ENCODE results near the gene SUGCT.

The SUGCT gene

DNA sequence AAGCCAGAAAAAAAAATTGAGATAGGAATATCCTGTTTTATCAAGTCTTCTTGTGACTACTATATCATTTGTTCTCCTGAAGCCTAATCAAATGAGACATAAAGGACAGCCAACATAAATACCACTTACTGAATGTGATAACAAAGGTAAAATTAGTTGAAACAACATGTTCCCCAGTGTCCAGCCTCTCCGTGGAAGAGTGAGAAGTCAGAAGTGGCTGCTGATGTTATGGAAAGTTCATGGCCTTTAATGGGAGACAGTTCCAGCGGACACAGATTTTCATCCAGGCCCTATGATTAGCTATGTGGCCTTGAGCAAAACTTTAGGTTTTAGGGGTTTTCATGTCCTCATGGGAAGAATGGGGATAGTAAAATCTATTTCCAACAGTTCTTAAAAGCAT lies 724.3 kb downstream of the SUGCT start:
- DNase-seq (ENCODE audit: low read depth, low spot score), result no peak

DNA sequence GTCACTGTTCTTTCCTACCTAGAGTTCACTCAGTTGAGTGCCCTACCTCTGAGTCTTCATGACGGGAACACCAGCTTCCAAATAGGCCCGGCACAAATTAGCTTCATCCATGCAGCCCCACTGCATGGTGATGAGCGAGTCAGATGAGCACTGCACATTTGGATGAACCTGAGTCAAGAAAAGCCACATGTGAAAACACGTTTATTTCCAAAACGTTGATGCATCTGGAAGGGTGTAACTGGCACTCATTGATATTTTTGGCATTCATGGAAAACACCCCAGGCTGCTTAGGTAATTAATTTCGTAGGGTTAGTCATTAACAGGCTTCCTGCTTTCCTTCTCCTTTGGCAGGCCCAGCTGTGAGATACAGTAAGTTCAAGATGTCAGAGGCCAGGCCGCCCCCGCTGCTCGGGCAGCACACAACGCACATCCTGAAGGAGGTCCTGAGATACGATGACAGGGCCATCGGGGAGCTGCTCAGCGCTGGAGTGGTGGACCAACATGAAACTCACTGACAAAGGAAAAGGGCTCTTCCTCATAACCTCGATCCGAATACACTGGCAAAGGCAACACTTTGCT lies 725.2 kb downstream of the SUGCT start:
- DNase-seq (ENCODE audit: low read depth, low spot score), result no peak

DNA sequence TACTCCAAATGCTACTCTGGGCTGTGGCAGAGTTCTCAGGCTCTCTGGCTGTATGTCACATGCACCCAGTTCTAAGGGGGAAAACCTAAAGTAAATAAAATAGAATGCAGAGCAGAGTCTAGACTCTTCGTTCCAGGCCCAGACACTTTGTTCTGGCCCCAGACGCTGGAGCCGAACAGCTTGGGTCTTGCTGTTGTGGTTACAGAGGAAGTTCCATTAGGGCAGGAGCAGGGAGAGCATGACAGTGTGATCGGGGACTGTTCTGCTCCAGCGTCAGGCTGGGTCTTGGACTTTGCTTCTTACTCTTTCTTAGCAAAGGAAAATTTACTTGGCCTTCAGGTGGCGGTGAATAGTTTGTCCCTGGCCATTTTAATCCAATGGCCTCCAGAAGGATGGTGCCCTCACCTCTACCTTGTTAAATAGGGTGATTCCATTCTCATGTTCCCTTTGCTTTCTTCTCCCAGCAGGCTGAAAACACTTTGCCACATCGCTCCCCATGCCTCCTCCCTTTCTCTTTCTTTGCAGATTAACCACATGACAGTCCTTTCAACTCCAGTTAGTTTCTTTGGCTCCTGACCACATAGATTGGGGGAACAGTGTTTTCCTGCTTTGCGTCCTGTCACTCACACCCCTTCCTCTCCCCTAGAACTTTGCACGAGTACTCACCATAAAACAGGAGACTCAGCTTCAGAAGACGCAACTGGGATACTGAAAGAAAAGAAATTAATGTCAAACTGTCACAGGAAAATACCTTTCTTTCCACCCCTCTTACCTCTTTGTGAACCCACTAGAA lies 730.8 kb downstream of the SUGCT start:
- DNase-seq (ENCODE audit: low read depth, low spot score), result no peak

DNA sequence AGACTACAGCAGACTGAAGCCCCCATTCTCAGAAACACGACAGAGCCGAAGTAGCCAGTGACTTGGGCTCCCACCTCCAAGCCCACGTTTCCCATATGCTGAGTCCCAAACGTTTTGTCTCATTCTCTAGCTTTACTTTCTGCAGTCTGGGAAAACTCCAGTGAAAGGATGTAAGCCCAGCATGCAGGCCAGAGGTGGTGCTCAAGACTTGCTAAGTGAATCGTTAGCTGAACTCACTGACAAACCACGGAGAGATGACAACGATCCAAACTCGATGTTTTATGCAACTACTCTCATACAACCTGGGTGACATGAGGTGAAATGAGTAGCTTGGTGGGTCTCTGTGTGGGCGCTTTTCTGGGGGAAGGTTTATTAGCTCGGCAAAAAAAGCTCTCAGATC lies 731.8 kb downstream of the SUGCT start:
- DNase-seq (ENCODE audit: low read depth, low spot score), result no peak

DNA sequence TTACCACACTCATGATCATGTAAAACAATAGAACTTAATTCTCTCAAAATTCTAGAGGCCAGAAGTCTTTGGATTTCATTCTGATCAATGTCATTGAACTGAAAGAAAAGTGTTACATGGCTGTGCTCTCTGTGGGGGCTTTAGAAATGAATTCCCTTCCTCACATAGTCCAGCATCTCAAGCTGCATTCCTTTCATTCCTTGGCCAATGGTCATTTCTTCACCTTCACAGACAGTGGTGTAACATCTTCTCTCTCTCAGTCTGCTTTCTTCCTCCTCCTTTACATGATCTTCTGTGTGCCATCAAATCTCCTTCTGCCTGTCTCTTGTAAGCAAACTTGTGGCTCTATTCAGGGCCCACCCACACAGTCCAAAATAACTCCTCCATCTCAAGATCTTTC lies 735.3 kb downstream of the SUGCT start:
- DNase-seq (ENCODE audit: low read depth, low spot score), result no peak

DNA sequence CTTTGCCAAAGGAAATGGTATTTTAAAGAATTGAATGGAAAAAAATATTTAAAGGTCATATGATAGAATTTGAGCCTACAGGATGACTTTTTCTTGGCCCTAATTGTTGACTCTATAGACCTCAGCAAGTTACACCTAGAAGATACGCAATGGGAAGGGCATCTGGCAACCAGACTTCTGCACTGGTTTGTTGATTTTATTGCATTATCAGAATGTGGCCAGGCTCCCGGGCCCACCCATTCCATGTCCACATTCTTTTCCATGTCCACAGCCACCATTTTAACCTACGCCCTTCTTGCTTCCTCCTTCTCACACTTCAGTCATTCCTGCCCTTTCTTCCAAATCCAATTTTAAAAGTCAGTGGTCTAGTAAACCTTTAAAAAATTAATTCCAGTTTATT lies 738.4 kb downstream of the SUGCT start:
- no peak for DNase-seq (ENCODE audit: low read depth, low spot score)

DNA sequence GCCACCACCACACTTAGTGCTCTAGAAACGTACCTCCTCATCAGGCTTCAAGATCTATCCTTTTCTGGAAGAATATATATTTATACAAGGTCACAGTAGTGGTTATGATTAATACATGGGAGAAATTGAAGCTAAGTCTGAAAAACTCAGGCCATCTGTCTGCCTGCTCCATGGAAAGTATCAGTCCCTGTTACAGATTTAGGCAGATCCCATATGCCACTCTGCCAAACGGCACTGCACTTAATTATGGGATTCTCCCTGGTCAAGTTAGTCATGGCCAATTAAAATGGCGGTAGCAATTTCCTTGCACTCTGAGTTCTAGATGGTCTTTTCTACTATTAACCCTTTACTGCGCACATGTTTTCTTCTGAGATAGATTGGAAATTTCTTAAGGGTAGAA lies 740.0 kb downstream of the SUGCT start:
- DNase-seq (ENCODE audit: low read depth, low spot score), result no peak

DNA sequence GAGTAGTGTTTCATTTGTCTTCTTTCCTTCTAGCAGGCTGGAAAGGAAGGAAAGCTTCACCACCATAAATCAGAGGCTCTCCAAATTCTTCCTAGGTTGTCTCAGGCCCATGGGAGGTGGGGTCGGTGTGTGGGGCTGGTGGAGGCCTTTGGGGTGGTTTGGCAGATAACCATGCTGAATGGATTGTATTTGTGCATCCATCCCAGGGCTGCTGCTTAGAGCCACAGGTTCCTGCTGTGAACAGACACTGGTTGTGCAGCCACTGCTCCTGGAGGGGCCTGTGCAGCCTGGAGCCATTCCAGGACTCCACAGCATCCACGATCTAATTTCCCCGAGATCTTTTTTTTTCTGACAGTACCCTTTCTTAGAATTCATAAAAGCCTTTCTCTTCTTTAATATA lies 741.8 kb downstream of the SUGCT start:
- DNase-seq (ENCODE audit: low read depth, low spot score), result no peak

DNA sequence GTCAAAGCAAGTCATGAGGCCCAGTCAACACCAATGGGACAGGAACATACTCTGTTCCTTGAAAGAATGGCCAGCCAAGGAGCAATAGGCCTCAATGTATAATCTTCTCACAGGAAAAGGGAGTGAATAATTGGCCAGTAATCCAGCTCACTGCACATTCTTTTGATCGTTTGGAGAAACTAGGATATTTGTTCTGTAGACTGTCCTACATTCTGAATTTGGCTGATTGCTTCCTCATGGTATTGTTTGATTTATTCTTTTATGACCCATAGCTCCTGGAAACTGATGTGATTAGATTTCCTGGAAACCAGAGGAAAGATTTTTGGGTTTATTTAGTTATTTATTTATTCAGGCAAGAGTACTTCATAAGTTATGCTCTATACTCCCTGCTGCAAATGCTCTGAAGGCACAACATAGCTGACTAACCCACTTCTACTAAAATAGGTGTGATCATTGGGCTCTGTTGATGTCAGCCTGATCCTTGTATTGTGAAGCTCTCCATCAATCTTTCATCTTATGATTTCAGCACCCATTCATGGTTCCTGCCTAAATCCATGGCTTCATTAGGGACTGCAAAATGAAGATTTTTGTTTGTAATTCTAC lies 745.2 kb downstream of the SUGCT start:
- no peak for DNase-seq (ENCODE audit: low read depth, low spot score)

DNA sequence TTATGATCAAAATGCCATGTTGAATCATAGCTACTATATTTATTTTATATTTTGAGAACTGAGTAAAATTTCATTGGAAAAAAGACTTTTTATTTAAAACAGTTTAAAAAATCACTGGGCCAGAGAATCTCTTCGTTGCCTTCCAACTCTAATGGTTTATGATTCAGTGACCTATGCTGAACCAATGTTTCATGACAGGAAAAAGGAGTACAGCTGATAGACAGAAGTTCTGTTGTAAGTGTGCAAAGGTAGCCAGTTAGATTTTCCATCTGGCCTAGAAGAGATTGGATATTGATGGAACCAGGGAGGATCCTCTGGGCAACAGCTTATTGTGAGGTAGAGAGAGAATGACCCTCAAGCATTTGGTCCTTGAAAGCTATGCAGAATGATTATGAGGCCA lies 745.8 kb downstream of the SUGCT start:
- DNase-seq (ENCODE audit: low read depth, low spot score), result no peak

DNA sequence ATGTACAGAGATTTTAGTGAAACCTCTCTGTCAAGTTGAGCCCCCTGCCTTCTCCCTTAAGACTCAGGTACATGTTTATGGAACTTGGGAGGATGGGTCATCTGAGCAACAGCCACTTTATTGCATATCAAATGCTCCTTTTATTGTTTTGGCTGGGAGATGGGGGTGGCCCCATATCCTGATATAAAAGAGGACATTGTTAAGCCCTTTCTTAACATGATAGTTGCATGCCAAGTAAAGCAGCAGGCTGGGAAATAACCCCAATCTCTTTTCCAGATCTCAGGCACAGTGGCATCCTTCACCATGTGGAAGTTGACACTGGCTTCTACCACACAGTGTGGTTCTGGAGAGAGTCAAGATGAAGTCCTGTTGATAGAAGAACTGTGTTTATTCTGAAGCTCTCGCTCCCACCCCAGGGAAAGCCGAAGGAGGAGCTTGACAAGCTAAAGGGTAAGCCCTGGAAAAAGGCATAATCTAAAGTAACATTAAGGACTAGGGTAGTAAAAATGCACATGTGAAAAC lies 746.7 kb downstream of the SUGCT start:
- no peak for DNase-seq (ENCODE audit: low read depth, low spot score)

DNA sequence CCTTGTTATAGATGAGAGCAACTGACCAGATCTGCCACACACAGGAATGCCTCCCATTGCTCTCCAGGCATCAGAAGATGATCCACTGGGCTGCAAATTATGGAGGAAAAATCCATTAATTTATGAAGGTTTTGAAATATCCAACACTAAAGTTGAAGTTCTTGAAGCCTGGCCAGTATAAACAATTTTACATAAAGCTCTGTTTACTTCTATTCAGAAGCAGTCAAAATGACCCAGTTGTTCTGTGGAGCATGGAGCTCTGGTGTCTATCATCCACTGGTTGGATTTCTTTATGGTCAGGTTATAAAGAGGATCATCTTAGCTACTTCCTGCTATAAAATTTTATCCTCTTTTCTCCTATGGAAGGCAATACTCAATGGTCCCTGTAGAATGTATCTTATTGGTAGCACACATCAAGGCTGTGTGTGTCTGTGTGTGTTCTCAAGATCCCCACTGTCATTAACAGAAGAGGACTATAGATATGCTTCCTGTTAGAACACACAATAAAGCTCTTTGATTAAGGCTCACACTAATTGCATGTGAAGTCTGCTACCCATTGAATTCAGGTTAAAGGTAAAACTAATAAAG lies 747.4 kb downstream of the SUGCT start:
- no peak for DNase-seq (ENCODE audit: low read depth, low spot score)

DNA sequence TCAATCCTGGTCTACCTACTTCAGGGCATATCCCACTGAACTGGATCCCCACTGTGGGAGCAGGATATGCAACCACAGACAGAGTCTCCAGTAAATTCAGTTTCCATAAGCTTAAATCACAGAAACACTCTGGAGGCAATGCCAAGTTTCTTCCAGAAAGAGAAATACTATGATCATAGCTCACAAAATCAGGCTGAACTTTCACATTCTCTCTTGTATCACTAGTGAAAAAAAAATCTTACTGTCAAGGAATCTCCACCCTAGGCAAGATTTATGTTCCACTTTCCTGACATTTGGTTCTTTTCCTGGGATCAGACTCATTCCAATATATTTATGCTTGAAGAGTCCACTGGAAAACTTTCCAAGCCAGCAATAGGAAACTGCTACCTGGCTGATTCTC lies 749.0 kb downstream of the SUGCT start:
- no peak for DNase-seq (ENCODE audit: low read depth, low spot score)

DNA sequence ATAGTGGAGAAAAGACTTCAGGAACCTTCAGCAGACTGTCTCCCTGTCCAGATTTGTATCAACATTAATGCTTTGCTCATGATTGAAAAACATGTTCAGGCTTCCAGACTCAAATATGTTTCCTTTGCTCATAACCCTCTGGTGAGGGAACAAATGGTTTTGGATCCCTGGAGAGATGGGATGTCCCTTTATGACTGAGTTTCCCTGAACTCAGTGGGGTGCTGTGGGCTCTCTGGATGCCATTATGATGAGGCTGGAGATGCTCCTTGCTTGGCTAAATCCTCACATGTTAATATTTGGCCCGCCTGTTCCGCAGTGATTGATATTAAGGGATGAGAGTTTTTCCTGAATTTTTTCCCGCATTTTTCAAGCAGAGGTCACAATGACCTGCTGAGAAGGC lies 749.4 kb downstream of the SUGCT start:
- DNase-seq (ENCODE audit: low read depth, low spot score), result no peak

DNA sequence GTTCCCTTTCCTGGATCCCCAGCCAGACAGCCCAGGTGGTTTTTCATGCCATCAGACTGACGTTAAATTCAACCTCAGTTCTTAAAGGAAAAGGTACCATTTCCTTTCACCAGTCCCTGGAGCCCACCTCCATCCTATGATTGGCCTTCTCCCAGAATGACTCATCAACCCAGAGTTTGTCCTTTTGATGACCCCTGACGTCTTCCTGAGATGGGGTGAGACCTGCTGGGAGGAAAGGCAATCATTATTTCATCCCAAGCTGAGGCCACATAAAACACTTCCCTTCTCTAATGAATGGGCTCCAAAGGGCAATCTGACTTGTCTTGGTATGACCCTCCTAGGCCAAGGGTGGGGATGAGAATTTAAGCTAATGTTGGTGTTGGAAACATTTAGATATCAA lies 750.7 kb downstream of the SUGCT start:
- DNase-seq (ENCODE audit: low read depth, low spot score), result no peak

DNA sequence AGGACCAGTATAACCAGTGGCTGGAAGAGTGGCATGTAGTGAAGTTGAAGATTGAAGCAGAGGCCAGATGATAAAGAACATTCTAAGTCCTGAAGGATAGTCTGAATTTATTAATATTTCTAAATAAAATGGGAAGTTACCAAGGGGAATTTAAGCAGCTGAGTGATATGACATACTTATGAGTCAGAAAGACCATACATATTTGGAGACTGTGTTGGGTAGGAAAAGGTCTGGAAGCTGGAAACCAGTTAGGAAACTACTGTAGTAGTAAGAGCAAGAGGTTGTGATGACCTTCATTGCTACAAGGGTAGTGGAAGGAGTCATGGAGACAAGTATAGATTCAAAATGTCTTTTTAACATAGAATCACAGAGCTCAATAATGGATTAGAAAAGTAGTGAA lies 752.3 kb downstream of the SUGCT start:
- no peak for DNase-seq (ENCODE audit: low read depth, low spot score)

DNA sequence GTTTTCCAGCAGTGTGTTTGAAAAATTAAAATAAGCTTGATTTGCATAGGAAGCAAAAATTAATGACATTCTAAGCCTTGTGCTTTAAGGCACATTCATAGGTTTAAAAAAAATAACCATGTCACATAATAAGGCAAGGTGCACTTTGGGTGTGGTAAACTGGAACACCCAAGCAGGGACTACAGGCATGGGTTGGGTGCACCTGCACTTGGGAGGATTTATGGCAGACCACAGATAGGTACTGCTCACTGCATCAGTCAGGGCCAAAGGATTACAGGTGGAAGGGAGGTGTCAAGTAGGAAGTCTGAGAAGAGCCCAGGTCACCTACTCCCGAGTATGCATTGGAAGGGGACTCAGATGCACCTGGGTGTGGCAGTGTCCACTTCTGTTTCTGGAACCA lies 753.7 kb downstream of the SUGCT start:
- no peak for DNase-seq (ENCODE audit: low read depth, low spot score)

DNA sequence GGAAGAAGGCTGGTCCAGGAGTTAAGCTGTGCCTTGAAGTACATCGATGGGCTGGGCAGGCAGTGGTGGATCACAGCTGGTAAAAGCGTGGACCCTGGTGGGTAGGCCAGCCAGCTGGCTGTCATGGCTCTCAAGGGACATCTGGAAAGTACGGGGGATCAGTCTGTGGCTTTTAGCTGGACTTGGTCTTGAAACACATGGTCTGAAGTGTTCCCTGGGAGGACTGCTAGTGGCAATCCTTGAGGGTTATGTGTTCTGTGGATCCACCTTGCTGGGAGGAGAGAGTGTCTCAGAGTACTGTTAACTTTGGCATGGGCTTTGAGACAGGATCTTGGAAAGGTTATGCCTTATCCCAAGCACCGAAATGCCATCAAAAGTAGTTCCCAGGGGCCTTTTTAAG lies 754.3 kb downstream of the SUGCT start:
- DNase-seq (ENCODE audit: low read depth, low spot score), result no peak

DNA sequence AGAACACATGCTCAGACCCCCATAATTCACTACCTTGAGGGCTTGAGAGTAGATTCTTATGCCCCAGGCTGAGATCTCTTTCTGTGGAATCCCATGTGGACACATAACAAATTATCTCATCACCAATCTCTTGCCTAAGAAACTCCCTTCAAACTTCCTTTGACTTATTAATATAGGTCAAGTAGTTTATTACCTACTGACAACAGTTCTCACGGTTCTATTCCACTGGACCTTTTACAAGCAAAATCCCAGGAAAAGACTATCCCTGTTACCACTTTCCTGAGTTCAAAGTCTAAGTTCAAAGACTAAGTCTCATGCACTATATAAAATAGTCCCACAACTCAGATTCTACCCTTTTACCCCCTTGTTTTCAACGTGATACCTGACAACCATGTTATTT lies 754.7 kb downstream of the SUGCT start:
- DNase-seq (ENCODE audit: low read depth, low spot score), result no peak

DNA sequence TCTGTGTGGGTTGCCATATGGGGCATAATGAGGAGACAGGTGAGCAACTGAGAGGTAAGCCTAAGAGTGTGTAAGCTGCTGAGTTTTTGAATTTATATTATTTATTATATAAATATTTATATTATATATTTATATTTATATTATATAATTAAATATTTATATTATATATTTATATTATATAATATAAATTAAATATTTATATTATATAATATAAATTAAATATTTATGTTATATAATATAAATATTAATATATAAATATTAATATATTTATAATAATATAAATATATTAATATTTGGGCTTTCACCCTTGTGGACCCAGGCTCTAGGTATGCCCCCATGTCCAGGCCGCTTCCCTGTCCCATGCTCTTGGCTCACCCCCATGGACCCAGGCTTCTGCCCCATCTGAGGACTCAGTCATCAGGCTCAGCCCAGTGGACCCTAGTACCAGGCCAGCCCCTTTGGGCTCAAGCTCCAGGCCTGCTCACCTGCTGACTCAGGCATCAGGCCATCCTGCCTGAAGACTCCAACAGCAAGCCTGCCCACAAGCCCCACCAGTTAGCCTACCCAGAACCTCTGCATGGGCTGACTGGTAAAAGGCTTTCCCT lies 755.4 kb downstream of the SUGCT start:
- no peak for DNase-seq (ENCODE audit: low read depth, low spot score)

DNA sequence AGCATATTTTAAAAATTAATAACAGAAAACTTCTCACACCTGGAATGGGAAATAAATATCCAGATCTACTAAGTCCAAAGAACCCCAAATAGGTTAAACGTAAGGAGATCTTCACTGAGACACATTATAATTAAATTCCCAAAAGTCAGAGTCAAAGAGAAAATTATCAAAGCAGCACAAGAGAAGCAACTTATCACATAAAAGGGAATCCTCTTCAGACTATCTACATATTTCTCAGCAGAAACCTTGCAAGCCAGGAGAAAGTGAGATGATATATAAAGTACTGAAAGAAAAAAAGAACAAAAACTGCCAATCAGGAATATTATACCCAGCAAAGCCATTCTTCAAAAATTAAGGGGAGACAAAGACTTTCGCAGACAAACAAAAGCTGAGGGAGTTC lies 756.4 kb downstream of the SUGCT start:
- DNase-seq (ENCODE audit: low read depth, low spot score), result no peak

DNA sequence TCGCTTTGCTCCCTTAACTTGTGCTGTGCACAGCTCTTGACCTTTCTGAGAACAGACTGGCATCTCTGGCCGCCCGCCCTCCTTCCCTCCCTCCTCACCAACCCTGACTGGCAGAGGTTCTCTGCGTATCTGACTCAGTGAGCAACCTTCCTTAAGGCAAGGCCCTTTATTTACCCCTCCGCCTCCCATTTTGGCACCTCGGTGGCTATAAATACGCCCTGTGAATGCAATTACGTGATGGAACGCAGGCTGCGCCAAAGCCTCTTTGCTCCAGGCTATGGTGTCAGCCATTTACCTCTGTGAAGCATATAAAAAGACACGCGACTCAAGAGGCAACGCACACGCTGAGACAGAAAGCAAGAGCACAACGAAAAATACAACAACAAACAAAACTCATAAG lies 764.3 kb downstream of the SUGCT start:
- no peak for DNase-seq (ENCODE audit: low read depth, low spot score)
